ENCODE results near the gene NR6A1.

GRCh38 chr9:124631326-124631725 lies 139.8 kb downstream of the NR6A1 start:
- TF ChIP-seq ZNF394 (tag by site-specific recombination; IDR thresholded peaks at IDR 0.05; ENCODE audit: borderline replicate concordance) (no peak), CTCF (tag by site-specific recombination; IDR thresholded peaks at IDR 0.05) (no peak), YY1 (tag by site-specific recombination; IDR thresholded peaks at IDR 0.05) (no peak), SETDB1 (IDR thresholded peaks at IDR 0.05; ENCODE audit: insufficient read length, low read length) (no peak), KLF1 (tag by site-specific recombination; IDR thresholded peaks at IDR 0.05) (no peak), ZNF174 (tag by site-specific recombination; IDR thresholded peaks at IDR 0.05) (no peak), ZNF292 (tag by site-specific recombination; IDR thresholded peaks at IDR 0.05; ENCODE audit: borderline replicate concordance, low read depth) (no peak), ZNF23 (tag by site-specific recombination; IDR thresholded peaks at IDR 0.05; ENCODE audit: borderline replicate concordance) (no peak), ZNF777 (tag by site-specific recombination; IDR thresholded peaks at IDR 0.05; ENCODE audit: borderline replicate concordance) (no peak), ZFP41 (tag by site-specific recombination; IDR thresholded peaks at IDR 0.05; ENCODE audit: borderline replicate concordance) (no peak)
- TF ChIP-seq, protein P1, sequence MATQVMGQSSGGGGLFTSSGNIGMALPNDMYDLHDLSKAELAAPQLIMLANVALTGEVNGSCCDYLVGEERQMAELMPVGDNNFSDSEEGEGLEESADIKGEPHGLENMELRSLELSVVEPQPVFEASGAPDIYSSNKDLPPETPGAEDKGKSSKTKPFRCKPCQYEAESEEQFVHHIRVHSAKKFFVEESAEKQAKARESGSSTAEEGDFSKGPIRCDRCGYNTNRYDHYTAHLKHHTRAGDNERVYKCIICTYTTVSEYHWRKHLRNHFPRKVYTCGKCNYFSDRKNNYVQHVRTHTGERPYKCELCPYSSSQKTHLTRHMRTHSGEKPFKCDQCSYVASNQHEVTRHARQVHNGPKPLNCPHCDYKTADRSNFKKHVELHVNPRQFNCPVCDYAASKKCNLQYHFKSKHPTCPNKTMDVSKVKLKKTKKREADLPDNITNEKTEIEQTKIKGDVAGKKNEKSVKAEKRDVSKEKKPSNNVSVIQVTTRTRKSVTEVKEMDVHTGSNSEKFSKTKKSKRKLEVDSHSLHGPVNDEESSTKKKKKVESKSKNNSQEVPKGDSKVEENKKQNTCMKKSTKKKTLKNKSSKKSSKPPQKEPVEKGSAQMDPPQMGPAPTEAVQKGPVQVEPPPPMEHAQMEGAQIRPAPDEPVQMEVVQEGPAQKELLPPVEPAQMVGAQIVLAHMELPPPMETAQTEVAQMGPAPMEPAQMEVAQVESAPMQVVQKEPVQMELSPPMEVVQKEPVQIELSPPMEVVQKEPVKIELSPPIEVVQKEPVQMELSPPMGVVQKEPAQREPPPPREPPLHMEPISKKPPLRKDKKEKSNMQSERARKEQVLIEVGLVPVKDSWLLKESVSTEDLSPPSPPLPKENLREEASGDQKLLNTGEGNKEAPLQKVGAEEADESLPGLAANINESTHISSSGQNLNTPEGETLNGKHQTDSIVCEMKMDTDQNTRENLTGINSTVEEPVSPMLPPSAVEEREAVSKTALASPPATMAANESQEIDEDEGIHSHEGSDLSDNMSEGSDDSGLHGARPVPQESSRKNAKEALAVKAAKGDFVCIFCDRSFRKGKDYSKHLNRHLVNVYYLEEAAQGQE (tag by site-specific recombination; IDR thresholded peaks at IDR 0.05): no peak
- TF ChIP-seq, protein P2, sequence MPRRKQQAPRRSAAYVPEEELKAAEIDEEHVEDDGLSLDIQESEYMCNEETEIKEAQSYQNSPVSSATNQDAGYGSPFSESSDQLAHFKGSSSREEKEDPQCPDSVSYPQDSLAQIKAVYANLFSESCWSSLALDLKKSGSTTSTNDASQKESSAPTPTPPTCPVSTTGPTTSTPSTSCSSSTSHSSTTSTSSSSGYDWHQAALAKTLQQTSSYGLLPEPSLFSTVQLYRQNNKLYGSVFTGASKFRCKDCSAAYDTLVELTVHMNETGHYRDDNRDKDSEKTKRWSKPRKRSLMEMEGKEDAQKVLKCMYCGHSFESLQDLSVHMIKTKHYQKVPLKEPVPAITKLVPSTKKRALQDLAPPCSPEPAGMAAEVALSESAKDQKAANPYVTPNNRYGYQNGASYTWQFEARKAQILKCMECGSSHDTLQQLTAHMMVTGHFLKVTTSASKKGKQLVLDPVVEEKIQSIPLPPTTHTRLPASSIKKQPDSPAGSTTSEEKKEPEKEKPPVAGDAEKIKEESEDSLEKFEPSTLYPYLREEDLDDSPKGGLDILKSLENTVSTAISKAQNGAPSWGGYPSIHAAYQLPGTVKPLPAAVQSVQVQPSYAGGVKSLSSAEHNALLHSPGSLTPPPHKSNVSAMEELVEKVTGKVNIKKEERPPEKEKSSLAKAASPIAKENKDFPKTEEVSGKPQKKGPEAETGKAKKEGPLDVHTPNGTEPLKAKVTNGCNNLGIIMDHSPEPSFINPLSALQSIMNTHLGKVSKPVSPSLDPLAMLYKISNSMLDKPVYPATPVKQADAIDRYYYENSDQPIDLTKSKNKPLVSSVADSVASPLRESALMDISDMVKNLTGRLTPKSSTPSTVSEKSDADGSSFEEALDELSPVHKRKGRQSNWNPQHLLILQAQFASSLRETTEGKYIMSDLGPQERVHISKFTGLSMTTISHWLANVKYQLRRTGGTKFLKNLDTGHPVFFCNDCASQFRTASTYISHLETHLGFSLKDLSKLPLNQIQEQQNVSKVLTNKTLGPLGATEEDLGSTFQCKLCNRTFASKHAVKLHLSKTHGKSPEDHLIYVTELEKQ (tag by site-specific recombination; IDR thresholded peaks at IDR 0.05; ENCODE audit: borderline replicate concordance): no peak
- TF ChIP-seq, protein P3, sequence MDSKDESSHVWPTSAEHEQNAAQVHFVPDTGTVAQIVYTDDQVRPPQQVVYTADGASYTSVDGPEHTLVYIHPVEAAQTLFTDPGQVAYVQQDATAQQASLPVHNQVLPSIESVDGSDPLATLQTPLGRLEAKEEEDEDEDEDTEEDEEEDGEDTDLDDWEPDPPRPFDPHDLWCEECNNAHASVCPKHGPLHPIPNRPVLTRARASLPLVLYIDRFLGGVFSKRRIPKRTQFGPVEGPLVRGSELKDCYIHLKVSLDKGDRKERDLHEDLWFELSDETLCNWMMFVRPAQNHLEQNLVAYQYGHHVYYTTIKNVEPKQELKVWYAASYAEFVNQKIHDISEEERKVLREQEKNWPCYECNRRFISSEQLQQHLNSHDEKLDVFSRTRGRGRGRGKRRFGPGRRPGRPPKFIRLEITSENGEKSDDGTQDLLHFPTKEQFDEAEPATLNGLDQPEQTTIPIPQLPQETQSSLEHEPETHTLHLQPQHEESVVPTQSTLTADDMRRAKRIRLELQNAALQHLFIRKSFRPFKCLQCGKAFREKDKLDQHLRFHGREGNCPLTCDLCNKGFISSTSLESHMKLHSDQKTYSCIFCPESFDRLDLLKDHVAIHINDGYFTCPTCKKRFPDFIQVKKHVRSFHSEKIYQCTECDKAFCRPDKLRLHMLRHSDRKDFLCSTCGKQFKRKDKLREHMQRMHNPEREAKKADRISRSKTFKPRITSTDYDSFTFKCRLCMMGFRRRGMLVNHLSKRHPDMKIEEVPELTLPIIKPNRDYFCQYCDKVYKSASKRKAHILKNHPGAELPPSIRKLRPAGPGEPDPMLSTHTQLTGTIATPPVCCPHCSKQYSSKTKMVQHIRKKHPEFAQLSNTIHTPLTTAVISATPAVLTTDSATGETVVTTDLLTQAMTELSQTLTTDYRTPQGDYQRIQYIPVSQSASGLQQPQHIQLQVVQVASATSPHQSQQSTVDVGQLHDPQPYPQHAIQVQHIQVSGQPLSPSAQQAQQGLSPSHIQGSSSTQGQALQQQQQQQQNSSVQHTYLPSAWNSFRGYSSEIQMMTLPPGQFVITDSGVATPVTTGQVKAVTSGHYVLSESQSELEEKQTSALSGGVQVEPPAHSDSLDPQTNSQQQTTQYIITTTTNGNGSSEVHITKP (tag by site-specific recombination; IDR thresholded peaks at IDR 0.05): no peak

Data from HEK293 (cell line).